ENCODE results near the gene FNTB. TPM values are rescaled to one million over a fixed set of nuclear protein-coding genes. Genes with fewer than 3 reads are reported as not detected.

FNTB gene, protein sequence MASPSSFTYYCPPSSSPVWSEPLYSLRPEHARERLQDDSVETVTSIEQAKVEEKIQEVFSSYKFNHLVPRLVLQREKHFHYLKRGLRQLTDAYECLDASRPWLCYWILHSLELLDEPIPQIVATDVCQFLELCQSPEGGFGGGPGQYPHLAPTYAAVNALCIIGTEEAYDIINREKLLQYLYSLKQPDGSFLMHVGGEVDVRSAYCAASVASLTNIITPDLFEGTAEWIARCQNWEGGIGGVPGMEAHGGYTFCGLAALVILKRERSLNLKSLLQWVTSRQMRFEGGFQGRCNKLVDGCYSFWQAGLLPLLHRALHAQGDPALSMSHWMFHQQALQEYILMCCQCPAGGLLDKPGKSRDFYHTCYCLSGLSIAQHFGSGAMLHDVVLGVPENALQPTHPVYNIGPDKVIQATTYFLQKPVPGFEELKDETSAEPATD
- 11.8 and 13.9 TPM in 2 replicates for total RNA-seq
- polyA plus RNA-seq (2012): 16.4 TPM

DNA sequence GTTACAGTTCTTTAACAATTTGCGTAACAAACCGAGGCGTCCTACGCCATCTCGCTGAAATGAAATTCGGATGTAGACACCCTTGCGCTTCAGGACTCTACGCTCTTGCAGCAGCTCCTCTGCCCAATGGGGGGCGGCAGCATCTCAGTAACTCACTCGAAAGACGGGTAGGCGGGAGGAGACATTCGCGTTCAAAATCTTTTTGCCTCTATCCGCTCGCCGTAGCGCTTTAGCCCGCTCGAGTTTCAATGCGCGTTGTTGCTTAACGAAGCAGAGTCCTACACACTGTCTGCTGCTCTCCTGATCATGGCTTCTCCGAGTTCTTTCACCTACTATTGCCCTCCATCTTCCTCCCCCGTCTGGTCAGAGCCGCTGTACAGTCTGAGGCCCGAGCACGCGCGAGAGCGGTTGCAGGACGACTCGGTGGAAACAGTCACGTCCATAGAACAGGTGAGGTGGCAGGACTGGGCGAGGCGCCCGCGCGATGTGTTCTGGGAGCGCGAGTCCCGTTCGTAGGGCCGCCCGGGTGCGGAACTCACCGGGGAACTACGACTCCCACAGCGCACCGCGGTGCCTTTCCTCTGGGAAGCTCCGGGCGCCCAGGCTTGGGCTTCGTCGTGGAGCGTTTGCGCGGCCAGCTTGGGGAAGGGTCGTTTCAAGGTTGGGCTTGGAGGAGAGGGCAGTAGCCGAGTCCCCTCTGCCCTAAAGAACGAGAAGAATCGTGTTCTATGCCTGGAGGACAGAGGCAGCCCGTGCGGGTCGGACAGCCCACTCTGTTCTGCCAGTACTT lies at the start of gene FNTB:
Gene FNTB, plus strand, starts transcription at position 248 of the 790 bp plus-strand sequence. Its CDS starts 59 bp downstream, at position 307.
- DNase-seq (ENCODE audit: low read depth): peak; percentile 98

DNA sequence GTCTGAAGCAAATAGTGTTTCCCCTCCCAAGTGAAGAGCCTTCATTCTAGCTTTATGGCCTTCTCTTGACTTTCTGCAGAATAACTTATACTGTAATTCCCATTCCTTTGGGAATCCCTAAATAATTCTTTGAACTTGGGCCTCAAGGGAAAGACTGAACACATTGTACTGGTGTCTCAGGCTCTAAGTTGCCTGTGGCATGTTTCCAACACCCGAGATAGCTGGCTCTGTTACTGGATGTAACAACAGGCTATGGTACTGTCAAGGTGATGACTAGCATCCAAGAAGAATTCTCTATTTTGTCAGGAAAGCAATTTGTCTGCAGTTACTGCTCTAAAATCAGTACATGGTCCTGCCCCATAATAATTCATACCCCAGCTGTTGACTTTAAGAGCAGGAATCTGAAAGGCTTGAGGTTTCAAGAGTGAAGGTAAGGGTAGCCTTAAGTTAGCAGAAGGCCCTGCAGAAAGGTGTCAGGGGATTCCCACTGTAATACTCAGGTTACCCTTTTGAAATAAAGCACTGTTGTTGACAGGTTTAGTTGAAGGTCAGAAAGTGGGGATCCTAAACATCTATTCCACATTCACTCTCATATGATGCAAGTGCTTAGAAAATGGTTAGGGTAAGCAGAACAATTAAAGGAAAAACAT lies 49.4 kb upstream of the FNTB start:
- no peak for DNase-seq (ENCODE audit: low read depth)

DNA sequence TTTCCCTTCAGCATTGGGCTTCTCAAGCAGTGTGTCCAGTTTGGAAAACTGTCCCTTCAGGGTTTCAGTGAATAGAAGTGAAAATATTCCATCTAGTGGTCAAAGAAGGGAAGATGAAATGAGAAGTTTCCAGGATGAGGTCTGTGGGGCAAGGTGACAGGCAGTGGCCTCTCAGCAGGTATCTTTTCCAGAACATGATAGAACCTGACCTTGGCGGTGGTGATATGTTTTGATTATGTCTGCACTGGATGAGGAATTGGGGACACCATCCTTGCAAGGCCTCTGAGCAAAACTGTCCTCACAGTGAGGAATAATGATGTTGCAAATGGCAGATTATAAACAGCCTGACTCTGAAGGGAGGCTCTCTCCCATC lies 48.9 kb upstream of the FNTB start:
- DNase-seq (ENCODE audit: low read depth): peak; percentile 44

DNA sequence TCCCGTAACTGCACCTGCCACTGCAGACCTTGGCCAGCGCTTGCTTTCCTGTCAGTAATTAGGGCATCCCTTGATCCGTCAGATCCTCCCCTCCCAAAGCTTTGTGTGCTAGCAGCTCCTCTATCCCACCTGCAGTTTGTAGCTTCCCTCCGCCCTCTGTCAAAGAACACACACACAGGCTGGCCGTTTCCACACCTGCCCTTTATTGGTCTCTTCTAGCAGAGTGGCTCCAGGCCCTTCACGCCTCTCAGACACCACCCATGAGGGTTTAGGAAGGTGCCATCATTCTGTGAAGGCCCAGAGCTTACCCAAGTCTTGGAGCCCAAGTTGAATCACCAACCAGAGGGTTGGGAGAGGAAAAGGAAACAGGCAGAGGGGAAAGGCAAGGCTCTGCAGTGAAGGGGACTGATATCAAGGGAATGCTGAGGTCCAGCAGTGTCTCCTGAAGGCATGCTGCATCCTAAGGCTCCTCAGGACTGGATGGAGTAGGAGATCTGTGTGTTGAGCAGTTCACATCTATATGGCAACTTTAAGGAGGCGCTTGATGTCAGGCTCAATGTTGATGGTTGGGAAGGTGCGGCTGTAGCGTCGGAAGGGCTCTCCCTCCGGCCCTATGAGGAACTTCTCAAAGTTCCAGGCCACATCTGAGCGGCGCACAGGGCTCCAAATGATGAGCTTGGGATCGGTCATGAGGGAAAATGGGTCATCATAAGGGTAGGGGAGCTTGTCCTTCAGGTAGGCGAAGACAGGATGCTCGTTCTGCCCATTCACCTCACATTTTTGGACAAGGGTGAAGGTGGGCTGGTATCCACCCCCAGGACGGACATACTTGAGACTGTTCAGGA lies 47.5 kb upstream of the FNTB start:
- no peak for DNase-seq (ENCODE audit: low read depth)

DNA sequence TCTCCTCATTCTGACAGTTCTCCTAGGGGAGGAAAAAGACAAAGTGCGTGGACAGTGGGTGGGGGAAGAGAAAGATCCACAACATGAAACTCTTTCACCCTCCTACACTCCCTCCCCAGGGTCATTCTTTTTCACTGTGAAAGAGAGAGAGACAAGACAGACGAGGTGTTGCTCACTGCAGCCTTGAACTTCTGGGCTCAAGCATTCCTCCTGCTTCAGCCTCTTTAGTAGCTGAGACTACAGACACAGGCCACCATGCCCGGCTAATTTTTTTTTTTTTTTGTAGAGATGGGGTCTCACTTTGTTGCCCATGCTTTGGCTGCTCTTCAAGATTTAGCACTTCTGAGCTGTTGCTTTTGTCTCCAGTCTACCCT lies 46.9 kb upstream of the FNTB start:
- DNase-seq (ENCODE audit: low read depth): no peak

DNA sequence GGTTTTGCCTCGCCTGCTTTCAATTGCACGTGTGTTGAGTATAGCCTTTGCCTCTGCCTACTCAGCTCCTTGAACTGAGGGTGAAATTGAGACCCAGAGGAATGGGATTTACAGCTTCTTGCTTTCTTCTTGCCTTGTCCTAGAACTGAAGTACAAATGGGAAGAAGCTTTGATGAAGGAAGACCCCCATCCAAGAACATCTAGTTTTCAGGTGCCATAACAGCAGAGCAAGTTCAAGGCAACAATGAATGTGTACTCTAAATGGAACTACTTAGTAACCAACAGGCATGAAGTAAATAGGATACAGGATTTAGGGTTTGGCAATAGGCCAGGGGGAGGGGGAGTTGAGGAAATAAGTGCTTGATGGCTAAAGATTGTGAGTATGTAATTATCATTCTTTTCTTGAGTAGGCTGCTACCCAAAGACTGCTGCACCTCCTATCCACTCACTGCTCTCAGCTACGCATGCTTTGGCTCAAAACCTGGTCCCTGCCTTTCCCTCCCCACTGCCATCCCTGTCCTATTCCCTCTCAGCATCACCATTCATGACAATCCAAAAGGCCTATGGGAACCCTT lies 46.3 kb upstream of the FNTB start:
- no peak for DNase-seq (ENCODE audit: low read depth)

DNA sequence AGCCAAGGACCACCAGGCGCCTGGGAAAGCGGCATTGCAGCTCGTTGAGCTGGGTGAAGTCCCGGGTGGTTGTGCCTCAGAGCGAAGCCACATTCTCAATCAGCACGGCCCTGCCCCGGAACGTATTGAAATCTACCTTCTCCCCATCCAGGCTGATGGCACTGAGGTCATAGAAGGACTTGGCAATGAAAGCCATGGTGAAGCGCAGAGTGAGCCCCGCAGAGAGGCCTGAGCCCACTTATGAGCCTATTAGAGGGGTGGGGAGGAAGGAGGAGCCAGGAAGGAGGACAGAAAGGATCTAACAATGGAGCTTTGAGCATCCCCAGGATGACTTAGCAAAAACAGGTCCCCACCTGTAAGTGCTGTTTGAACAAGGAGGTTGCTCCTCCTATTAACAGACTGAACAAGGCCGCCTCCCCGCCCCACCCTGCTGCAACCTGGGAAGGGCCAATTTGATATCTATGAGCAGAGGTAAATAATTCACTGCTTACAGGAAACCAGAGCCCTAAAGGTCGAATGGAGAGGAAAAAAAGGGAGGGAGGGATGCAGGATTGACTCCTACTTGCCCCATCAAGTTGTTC lies 44.1 kb upstream of the FNTB start, which contains the start of gene GPX2:
Gene GPX2, minus strand, starts transcription at position 215 of the 581 bp plus-strand sequence. Its CDS starts 19 bp downstream, at position 196.
- no peak for DNase-seq (ENCODE audit: low read depth)

DNA sequence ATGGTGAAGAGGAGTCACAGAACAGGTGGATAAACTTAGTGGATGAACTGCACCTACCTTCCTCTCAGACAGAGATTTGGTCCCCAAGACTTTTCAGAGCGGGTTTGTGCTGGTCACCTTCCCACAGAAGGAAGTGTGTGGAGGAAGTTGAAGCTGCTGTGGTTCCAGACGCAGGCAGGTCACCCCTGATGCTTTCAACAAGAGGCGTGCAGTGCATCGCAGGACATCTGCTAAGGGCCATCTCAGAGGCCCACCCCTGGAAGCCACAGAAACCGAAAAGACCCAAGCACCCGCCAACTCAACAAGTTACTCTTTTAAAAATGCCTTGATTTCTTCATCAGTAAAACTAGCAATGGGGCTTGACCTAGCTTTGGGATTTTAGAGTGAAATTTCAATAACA lies 43.1 kb upstream of the FNTB start:
- DNase-seq (ENCODE audit: low read depth): no peak

DNA sequence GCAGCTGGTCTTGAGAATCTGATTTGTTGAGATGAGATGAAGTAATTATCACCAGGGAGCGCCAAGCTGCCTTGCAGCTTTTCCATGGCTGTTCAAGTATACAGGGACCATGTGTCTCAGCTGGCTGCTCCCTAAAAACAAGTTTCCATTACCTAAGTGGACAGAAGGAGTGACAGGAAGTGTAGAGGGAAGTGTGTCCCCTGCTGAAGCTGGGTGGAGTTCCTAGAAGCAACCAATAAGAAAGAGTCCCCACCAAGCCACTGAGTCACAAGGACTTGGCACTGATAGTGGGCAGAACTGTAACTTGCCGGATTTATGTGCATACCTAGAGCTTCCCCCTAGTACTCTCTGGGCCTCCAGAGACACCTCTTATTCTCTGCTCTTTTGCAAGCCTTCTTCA lies 42.7 kb upstream of the FNTB start:
- DNase-seq (ENCODE audit: low read depth): no peak

DNA sequence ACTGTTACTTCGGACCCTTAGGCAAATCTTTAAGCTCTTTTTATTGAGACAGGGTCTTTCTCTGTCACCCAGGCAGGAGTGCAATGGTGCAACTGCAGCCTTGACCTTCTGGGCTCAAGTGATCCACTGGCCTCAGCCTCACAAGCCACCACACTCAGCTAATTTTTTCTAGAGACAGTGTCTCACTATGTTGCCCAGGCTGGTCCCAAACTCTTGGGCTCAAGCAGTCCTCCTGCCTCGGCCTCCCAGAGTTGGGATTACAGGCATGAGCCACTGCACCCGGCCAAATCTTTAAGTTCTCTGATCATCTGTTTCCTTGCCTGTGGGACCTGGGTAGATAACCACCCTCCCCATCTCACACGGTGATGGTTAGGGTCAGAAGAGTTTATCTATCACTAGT lies 41.8 kb upstream of the FNTB start:
- no peak for DNase-seq (ENCODE audit: low read depth)

DNA sequence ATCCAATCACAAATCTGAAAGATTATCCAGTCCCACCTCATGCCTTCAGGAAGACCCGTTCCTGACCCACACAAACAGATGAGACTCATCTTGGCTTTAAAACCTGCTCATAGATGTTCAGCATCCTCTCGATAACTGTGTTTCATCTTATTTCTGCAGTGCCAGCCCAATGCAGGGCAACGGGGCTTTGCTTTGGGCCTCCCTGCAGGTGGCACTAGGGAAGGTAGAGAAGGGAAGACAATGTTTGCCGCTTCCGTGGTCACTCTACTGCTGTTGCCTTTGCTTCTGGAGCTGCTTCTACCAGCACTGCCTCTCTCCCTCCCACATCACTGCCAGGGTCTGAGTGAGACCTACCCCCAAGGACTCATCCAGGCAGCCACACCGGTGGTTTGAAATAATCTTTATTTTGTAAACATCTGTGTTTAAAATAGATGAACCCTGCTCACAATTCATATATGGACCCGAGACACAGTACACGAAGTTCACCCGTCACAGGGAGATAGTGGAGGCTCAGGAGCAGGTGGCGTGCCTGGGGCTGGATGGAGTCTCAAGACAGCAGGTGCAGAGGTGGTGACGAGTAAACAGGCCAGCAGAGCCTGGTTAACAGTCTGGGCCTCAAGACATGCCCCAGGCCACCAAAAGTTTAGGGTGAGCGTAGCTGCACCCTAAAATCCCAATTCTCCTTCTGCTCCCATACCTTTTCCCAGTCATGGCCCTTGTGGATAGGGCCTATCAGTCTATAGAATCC lies 41.1 kb upstream of the FNTB start:
- peak; percentile 45 for DNase-seq (ENCODE audit: low read depth)

DNA sequence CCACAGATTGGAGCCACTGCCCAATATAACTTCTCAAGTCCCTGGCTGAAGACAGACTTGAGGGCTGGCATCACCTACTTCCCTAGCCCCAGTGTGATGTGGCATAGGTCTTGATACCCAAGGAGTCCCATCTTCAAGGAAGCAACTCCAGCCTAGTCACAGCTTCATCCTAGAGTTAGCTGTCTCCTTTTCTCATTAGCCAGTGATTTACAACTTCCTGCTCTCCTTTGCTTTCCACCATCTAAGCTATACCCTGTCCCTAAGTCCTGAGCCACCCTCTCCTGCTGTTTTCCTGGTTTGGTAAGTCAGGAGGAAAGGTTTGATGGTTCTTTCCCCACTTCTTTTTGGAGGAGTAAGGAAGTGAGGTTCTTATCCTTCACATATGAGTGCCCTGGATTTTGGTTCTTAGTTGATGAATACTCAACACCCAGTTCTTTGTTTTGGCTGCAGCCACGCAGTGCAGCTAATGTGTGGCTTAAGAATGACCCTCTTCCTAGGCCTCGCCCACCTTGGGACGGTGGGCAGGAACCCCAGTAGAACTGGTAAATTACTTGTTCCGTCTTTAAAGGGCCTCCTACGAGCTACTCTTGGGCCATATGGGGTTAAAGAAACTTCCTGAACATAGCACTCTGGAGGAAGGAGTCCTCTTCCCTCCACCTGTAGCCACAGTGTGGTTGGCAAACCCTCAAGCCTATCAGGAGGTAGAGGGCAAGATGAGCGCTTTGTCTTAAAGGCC lies 40.2 kb upstream of the FNTB start:
- DNase-seq (ENCODE audit: low read depth): no peak

DNA sequence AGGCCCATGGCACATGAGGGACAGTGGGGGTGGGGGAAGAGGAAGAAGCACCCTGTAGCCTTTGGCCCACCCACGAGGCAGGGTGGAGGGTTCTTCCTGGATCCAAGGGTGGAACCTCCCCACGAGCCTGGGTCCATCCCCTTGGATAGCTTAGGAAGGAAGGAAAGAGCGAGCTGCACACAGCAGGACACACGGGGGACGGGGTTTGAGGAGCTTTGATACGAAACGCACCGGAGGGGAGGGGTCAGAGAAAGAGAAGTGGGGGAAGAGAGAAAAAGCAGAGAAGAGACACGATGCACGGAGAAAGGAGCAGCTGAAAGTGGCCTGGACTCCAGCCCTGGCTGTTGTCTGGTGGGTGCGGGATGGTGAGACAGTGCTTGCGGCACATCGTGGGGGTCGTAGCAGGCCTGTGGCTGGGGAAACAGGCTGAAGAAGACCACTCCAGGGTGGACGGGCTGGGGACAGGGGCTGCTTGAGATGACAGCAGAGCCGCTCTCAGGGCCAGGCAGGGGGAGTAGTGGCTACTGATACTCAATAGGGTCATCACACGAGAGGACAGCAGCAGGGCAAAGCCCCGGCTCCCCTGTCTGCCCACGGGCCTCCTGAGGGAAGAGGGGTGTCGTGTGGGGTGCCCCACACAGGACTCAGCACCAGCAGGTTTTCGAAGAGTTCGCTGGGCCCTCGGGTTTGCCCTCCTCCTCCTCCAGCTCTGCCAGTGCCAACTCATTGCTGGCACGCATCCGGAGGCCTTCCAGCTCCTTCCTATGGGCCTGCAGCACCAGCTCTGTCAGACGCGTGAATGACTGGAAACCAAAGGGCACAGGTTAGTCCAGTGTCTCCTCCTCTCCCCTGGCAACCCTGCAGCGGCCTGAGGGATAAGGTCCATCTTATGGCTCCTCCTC lies 38.7 kb upstream of the FNTB start:
- DNase-seq (ENCODE audit: low read depth): no peak

DNA sequence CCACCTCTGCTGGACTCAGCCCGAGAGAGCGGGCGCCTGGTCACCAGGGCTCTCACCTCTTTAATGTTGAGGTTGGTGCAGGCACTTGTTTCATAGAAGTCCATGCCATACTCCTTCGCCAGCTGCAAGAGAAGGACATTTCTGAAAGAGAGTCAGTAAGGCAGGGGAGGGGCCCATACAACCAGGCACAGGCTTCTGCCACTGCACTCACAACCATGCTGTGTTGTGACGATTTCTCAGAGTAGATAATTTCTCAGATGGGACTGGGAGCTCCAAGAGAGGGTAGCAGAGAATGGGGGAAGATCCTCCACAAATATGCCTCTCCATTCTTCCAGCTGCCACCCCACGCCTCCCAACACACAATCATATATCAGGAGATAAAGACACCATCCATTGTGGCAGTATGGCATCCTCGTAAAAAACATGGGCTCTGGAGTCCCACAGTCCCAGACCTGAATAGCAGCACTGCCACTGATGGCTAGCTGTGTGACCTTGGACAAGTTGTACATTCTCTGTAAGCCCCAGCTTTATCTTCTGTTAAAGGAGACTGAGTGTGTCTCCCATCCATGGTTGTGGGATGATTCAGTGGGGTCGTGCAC lies 38.0 kb upstream of the FNTB start:
- DNase-seq (ENCODE audit: low read depth): no peak

DNA sequence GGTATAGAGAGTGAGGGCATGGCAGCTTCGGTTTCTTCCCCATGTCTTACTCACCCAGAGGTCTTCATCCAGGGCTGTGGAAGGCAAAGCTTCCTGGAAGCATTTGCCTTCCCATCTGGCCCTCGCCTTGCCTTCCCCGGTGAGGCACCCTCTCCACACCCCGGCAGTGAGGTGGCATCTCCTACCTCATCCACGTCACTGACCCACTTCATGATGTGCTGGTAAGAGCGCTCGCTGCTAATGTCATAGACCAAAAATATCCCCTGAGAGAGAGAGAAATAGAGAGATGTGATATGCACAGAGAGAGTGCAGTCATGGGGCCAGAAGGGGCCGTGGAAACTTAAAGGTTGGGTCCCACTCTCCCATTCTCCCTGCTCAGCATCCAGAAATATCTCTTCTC lies 35.8 kb upstream of the FNTB start:
- DNase-seq (ENCODE audit: low read depth): no peak

DNA sequence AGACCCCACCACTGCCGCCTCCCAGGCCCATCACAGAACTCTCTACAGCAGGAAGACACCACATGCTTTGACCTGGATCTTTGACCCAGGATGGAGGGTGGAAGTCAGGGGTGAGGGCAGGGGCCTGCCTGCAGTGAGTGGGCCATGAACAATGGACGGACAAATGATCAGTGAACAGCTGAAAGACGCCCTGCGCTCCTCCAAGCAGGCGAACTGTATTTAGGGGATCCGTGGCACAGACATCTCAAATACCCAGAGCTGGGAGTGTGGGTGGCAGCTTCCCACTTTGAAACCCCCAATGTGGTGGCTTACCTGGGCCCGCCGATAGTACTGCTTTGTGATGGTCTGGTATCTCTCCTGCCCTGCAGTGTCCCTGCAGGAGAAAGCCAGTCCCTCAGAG lies 35.4 kb upstream of the FNTB start:
- no peak for DNase-seq (ENCODE audit: low read depth)

DNA sequence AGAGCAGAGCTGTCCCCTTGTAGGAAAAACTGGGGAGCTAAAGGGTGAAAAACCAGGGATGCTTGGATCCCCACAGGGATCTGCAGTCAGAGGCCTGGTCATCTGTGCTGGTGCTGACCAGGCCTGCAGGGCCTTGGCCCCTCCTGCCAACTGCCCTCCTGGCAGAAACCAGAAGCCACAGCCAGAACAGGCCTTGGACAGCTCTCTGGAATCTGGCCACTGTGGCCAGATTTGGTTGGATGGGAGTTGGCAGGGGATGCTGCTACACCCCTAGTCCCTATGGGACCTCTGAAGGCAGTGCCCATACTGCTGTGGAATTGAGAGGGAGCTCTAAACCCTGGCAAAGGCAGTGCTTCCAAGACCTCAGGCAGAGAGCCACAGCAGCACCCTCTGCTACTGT lies 35.0 kb upstream of the FNTB start:
- peak; percentile 44 for DNase-seq (ENCODE audit: low read depth)

Measured in myocyte (in vitro differentiated cells).